Body of pancreas (tissue), 4 donors: ENCODE results near the gene TRIM22.

Source experiments
- POLR2A ChIP-seq, 3 donors: fragments of 450-650 bp; IDR thresholded peaks; one replicate each; pipeline ENCODE4 v1.6.1; 2016; ENCODE audit warnings: antibody characterized with exemption in 3 of 3, mild to moderate bottlenecking in 2 of 3
- TF ChIP-seq, protein P1 (sequence below), 7 experiments: fragments of 450-650 bp in 4 of 7; fragments of 200-600 bp in 3 of 7; sonication (generic) in 3 of 7; IDR thresholded peaks; one replicate each; pipeline ENCODE4 v1.5.1; 2016 to 2019; ENCODE audit warnings: antibody characterized with exemption in 7 of 7

DNA sequence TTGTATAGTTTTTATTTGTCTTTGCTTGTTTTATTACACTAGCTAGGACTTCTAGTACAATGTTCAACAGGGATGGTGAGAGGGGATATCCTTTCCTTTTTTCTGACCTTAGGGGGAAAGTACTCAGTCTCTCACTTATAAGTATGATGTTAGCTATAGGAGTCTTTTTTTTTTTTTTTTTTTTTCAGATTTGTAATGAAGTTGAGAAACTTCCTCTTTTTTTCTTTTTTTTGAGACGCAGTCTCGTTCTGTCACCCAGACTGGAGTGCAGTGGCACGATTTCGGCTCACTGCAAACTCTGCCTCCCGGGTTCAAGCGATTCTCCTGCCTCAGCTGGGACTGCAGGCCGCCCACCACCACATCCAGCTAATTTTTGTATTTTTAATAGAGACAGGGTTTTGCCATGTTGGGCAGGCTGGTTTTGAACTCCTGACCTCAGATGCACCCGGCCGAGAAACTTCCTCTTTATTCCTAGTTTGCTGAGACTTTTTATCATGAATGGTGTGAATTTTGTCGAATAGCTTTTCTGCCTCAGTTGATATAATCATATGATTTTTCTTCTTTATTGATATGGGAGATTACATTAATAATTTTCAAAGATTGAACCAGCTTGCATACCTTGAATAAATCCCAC, 10.9 kb downstream of the TRIM22 start:
- TF ChIP-seq, protein P1, sequence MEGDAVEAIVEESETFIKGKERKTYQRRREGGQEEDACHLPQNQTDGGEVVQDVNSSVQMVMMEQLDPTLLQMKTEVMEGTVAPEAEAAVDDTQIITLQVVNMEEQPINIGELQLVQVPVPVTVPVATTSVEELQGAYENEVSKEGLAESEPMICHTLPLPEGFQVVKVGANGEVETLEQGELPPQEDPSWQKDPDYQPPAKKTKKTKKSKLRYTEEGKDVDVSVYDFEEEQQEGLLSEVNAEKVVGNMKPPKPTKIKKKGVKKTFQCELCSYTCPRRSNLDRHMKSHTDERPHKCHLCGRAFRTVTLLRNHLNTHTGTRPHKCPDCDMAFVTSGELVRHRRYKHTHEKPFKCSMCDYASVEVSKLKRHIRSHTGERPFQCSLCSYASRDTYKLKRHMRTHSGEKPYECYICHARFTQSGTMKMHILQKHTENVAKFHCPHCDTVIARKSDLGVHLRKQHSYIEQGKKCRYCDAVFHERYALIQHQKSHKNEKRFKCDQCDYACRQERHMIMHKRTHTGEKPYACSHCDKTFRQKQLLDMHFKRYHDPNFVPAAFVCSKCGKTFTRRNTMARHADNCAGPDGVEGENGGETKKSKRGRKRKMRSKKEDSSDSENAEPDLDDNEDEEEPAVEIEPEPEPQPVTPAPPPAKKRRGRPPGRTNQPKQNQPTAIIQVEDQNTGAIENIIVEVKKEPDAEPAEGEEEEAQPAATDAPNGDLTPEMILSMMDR (IDR thresholded peaks at IDR 0.05) = no peak
- no peak for TF ChIP-seq POLR2A (IDR thresholded peaks at IDR 0.05)
